ENCODE data around the gene EDDM3A.

DNA sequence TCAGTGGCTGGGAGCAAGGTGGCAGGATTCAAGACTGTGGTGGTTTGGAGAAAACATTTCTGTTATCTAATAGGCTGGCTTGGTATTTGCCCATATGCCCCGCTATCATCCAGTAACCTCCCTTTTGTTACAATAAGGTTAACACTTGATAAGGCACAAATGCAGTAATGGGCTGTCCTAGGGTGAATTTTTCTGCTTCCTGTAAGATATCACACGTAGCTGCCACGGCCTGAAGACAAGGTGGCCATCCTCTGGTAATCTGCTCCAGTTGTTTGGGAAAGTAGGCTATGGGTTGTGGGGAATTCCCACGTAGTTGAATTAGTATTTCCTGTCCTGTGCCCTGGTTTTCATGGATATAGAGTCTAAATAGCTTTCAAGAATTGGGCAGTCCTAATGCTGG, 34.0 kb upstream of the EDDM3A start:
- TF ChIP-seq CTBP1 (IDR thresholded peaks at IDR 0.05; ENCODE audit: borderline replicate concordance): no peak
- TF ChIP-seq FOXK2 (IDR thresholded peaks at IDR 0.05): no peak
- TF ChIP-seq SP1 (IDR thresholded peaks at IDR 0.05): no peak
- no peak for TF ChIP-seq FOXM1 (IDR thresholded peaks at IDR 0.05; ENCODE audit: borderline replicate concordance)
- no peak for TF ChIP-seq FOXA1 (IDR thresholded peaks at IDR 0.05)
- no peak for TF ChIP-seq SUZ12 (IDR thresholded peaks at IDR 0.05)
- no peak for TF ChIP-seq ZNF384 (IDR thresholded peaks at IDR 0.05)
- TF ChIP-seq TARDBP (IDR thresholded peaks at IDR 0.05): no peak
- TF ChIP-seq ELF4 (IDR thresholded peaks at IDR 0.05): no peak
- TF ChIP-seq ARNT (IDR thresholded peaks at IDR 0.05): no peak
- TF ChIP-seq BHLHE40 (IDR thresholded peaks at IDR 0.05; ENCODE audit: borderline replicate concordance): no peak
- TF ChIP-seq, protein P1, sequence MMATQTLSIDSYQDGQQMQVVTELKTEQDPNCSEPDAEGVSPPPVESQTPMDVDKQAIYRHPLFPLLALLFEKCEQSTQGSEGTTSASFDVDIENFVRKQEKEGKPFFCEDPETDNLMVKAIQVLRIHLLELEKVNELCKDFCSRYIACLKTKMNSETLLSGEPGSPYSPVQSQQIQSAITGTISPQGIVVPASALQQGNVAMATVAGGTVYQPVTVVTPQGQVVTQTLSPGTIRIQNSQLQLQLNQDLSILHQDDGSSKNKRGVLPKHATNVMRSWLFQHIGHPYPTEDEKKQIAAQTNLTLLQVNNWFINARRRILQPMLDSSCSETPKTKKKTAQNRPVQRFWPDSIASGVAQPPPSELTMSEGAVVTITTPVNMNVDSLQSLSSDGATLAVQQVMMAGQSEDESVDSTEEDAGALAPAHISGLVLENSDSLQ (IDR thresholded peaks at IDR 0.05): no peak
